T-helper 2 cell treated with Interferon-gamma antibody and Interleukin-4, amounts not matched to agents 5 μg/mL and 100 μg/mL, for 36 hours (primary cell): ENCODE results near the gene ACTN3.
"Not testable (repeated sequence)": the region's sequence is repeated elsewhere in the genome, so short reads cannot be mapped to it uniquely, and the experiment has no call there.

ENCODE experiments used
- DNase-seq: peaks from one replicate; pipeline ENCODE4 v3.0.0; 2021; ENCODE audit warnings: low spot score
- H3K27ac Mint-ChIP-seq: one replicate; pipeline ENCODE4 v1.8.0; 2021; ENCODE audit warnings: mild to moderate bottlenecking, mixed read lengths
- H3K27me3 Mint-ChIP-seq: one replicate; pipeline ENCODE4 v1.8.0; 2021; ENCODE audit warnings: low read depth, mixed read lengths
- H3K36me3 Mint-ChIP-seq: one replicate; pipeline ENCODE4 v1.8.0; 2021; ENCODE audit warnings: low read depth, mixed read lengths
- H3K4me1 Mint-ChIP-seq: one replicate; pipeline ENCODE4 v1.8.0; 2021; ENCODE audit warnings: low read depth, mixed read lengths
- H3K4me3 Mint-ChIP-seq: one replicate; pipeline ENCODE4 v1.8.0; 2022; ENCODE audit warnings: mild to moderate bottlenecking, moderate library complexity, mixed read lengths
- H3K9me3 Mint-ChIP-seq: one replicate; pipeline ENCODE4 v1.8.0; 2021; ENCODE audit warnings: mixed read lengths

ACTN3 gene

GRCh38 chr11:66532784-66533183, 13.9 kb upstream of the ACTN3 start:
- Mint-ChIP-seq H3K27ac (no peak overlapping the region), H3K9me3 (no peaks in the 10 kb centered on the region)

GRCh38 chr11:66539170-66539869, 7.4 kb upstream of the ACTN3 start:
- H3K4me3 Mint-ChIP-seq: no peak overlapping the region

More at GRCh38 chr11:66532784-66533183, 13.9 kb upstream of the ACTN3 start:
- Mint-ChIP-seq H3K36me3 (peaks cover 11% of the 10 kb centered on the region), H3K4me3 (no peak overlapping the region), H3K27me3 (no peaks in the 10 kb centered on the region), H3K4me1 (no peaks in the 10 kb centered on the region)
- DNase-seq: no peak

GRCh38 chr11:66539870-66540213, 6.9 kb upstream of the ACTN3 start:
- no peak overlapping the region for H3K27ac Mint-ChIP-seq
- H3K4me3 Mint-ChIP-seq: no peak overlapping the region
- no peak for DNase-seq
- H3K4me1 Mint-ChIP-seq: peaks cover 7% of the 10 kb centered on the region
- peaks cover 36% of the 10 kb centered on the region for H3K36me3 Mint-ChIP-seq
- H3K9me3 Mint-ChIP-seq: no peaks in the 10 kb centered on the region
- H3K27me3 Mint-ChIP-seq: no peaks in the 10 kb centered on the region

More at GRCh38 chr11:66539170-66539869, 7.4 kb upstream of the ACTN3 start:
- H3K27me3 Mint-ChIP-seq: no peaks in the 10 kb centered on the region
- H3K9me3 Mint-ChIP-seq: no peaks in the 10 kb centered on the region
- DNase-seq: no peak
- H3K4me1 Mint-ChIP-seq: peaks cover 5% of the 10 kb centered on the region
- H3K27ac Mint-ChIP-seq: no peak overlapping the region
- peaks cover 36% of the 10 kb centered on the region for H3K36me3 Mint-ChIP-seq

- not testable (repeated sequence) for H3K4me1 Mint-ChIP-seq, H3K27ac Mint-ChIP-seq, H3K9me3 Mint-ChIP-seq, DNase-seq, H3K4me3 Mint-ChIP-seq, H3K27me3 Mint-ChIP-seq
- peaks cover 32% of the 10 kb centered on the region for H3K36me3 Mint-ChIP-seq
Measured at GRCh38 chr11:66540598-66540997, 6.1 kb upstream of the ACTN3 start.

GRCh38 chr11:66541892-66542291, 4.8 kb upstream of the ACTN3 start:
- H3K27ac Mint-ChIP-seq: no peak overlapping the region
- peaks cover 9% of the 10 kb centered on the region for H3K4me1 Mint-ChIP-seq
- no peak overlapping the region for H3K4me3 Mint-ChIP-seq
- H3K27me3 Mint-ChIP-seq: no peaks in the 10 kb centered on the region
- peaks cover 29% of the 10 kb centered on the region for H3K36me3 Mint-ChIP-seq
- no peak for DNase-seq
- no peaks in the 10 kb centered on the region for H3K9me3 Mint-ChIP-seq

GRCh38 chr11:66542362-66542761, 4.3 kb upstream of the ACTN3 start:
- no peaks in the 10 kb centered on the region for H3K9me3 Mint-ChIP-seq
- peak overlapping the region; percentile 51 for H3K27ac Mint-ChIP-seq
- peak overlapping the region; percentile 8 for H3K4me3 Mint-ChIP-seq
- no peak for DNase-seq
- H3K36me3 Mint-ChIP-seq: peaks cover 27% of the 10 kb centered on the region
- H3K4me1 Mint-ChIP-seq: peaks cover 9% of the 10 kb centered on the region
- H3K27me3 Mint-ChIP-seq: no peaks in the 10 kb centered on the region

- Mint-ChIP-seq H3K4me3 (peak overlapping the region; percentile 79), H3K9me3 (no peaks in the 10 kb centered on the region), H3K4me1 (peaks cover 9% of the 10 kb centered on the region), H3K27ac (peak overlapping the region; percentile 83), H3K27me3 (peaks cover 2% of the 10 kb centered on the region), H3K36me3 (peaks cover 25% of the 10 kb centered on the region)
- peak; percentile 38 for DNase-seq
Measured at GRCh38 chr11:66543263-66544107, 3.2 kb upstream of the ACTN3 start.

GRCh38 chr11:66544952-66545351, 1.8 kb upstream of the ACTN3 start:
- H3K4me1 Mint-ChIP-seq, H3K9me3 Mint-ChIP-seq, H3K27me3 Mint-ChIP-seq, DNase-seq: not testable (repeated sequence)
- H3K27ac Mint-ChIP-seq: peak overlapping the region; percentile 58
- peaks cover 19% of the 10 kb centered on the region for H3K36me3 Mint-ChIP-seq
- H3K4me3 Mint-ChIP-seq: peak overlapping the region; percentile 85

- Mint-ChIP-seq H3K4me3 (peak within 1 kb of the TSS; percentile 85), H3K27me3 (peaks cover 14% of the 10 kb centered on the region), H3K27ac (peak within 1 kb of the TSS; percentile 58), H3K36me3 (peaks cover 17% of the 10 kb centered on the region), H3K9me3 (no peaks in the 10 kb centered on the region), H3K4me1 (peaks cover 9% of the 10 kb centered on the region)
- DNase-seq: peak; percentile 97
Measured at GRCh38 chr11:66545701-66546367, 869 bp upstream of the ACTN3 start, which contains the start of gene ZDHHC24. ZDHHC24 (minus strand) TSS chr11:66546048; CDS start chr11:66546003, 45 bp downstream.

GRCh38 chr11:66546966-66547661, 411 bp downstream of the ACTN3 start:
- peaks cover 9% of the 10 kb centered on the region for H3K4me1 Mint-ChIP-seq
- H3K27ac Mint-ChIP-seq: no peak overlapping the region

GRCh38 chr11:66547662-66548009, 933 bp downstream of the ACTN3 start:
- peaks cover 9% of the 10 kb centered on the region for H3K4me1 Mint-ChIP-seq
- peaks cover 6% of the 10 kb centered on the region for H3K36me3 Mint-ChIP-seq
- peaks cover 14% of the 10 kb centered on the region for H3K27me3 Mint-ChIP-seq
- DNase-seq: no peak
- H3K9me3 Mint-ChIP-seq: no peaks in the 10 kb centered on the region
- H3K4me3 Mint-ChIP-seq: no peak overlapping the region
- H3K27ac Mint-ChIP-seq: no peak overlapping the region

More at GRCh38 chr11:66546966-66547661, 411 bp downstream of the ACTN3 start:
- H3K36me3 Mint-ChIP-seq: peaks cover 11% of the 10 kb centered on the region
- no peaks in the 10 kb centered on the region for H3K9me3 Mint-ChIP-seq
- DNase-seq: no peak
- H3K27me3 Mint-ChIP-seq: peaks cover 14% of the 10 kb centered on the region
- H3K4me3 Mint-ChIP-seq: peak overlapping the region; percentile 84

GRCh38 chr11:66548041-66548440, 1.3 kb downstream of the ACTN3 start:
- Mint-ChIP-seq H3K27ac (no peak overlapping the region), H3K27me3 (peaks cover 14% of the 10 kb centered on the region)
- no peak for DNase-seq

GRCh38 chr11:66548774-66549630, 2.3 kb downstream of the ACTN3 start:
- Mint-ChIP-seq H3K4me3 (no peak overlapping the region), H3K36me3 (no peaks in the 10 kb centered on the region), H3K9me3 (no peaks in the 10 kb centered on the region), H3K4me1 (peaks cover 7% of the 10 kb centered on the region), H3K27me3 (peaks cover 14% of the 10 kb centered on the region), H3K27ac (no peak overlapping the region)
- DNase-seq: no peak

More at GRCh38 chr11:66548041-66548440, 1.3 kb downstream of the ACTN3 start:
- H3K4me3 Mint-ChIP-seq: no peak overlapping the region
- no peaks in the 10 kb centered on the region for H3K9me3 Mint-ChIP-seq
- peaks cover 9% of the 10 kb centered on the region for H3K4me1 Mint-ChIP-seq
- peaks cover 3% of the 10 kb centered on the region for H3K36me3 Mint-ChIP-seq
